SK-N-MC (cell line): ENCODE data around the gene ZNF750.

ENCODE experiments used
- EZH2 ChIP-seq: fragments of 200-600 bp; sonication (generic); IDR thresholded peaks from one replicate; pipeline ENCODE4 v1.6.1; 2017; ENCODE audit warnings: antibody characterized with exemption
- FOXP2 ChIP-seq: optimal IDR thresholded peaks from 2 replicates; pipeline ENCODE3; 2011; ENCODE audit warnings: mild to moderate bottlenecking, moderate library complexity; ENCODE audit not compliant: insufficient read depth; ENCODE audit errors: extremely low read length, control extremely low read depth
- POLR2AphosphoS5 ChIP-seq: IDR thresholded peaks from 2 replicates; pipeline ENCODE4 v1.6.1; 2012; ENCODE audit warnings: mild to moderate bottlenecking, low read depth, low read length, borderline replicate concordance

GRCh38 chr17:82812058-82812457, 27.8 kb downstream of the ZNF750 start:
- TF ChIP-seq EZH2 (no peak), POLR2AphosphoS5 (no peak), FOXP2 (no peak)
